SK-N-SH (cell line): Measurements from ENCODE around the gene FAP. TPM values are rescaled to one million over a fixed set of nuclear protein-coding genes. Genes with fewer than 3 reads are reported as not detected.

Source experiments
- CTCF ChIA-PET: fragments of 300-600, 350-600 bp; formaldehyde crosslinking; extraction: SDS; loops from one replicate; lab custom pipeline; 2021; lab: Yijun Ruan, JAX
- POLR2A ChIA-PET: fragments of 350-600 bp; sonication (Branson Sonifier 250); formaldehyde crosslinking; extraction: SDS; loops from one replicate; lab custom pipeline; 2020; ENCODE audit warnings: antibody characterized with exemption, inconsistent platforms; lab: Yijun Ruan, JAX
- DNase-seq: peaks from one replicate; pipeline ENCODE4 v3.0.0; 2012
- H2AFZ ChIP-seq: fragments of 200-600 bp; sonication (generic); 2 replicates; pipeline ENCODE4 v1.8.1; 2016; ENCODE audit warnings: antibody characterized with exemption, mild to moderate bottlenecking, low read depth
- H3F3A ChIP-seq: fragments of 200-600 bp; sonication (generic); replicated peaks from 2 replicates; pipeline ENCODE3; 2016; ENCODE audit warnings: antibody characterized with exemption, mild to moderate bottlenecking; ENCODE audit not compliant: insufficient read depth
- H3K27ac ChIP-seq, 2 experiments: fragments of 200-500 bp in 1 of 2; fragments of 200-600 bp in 1 of 2; sonication (Bioruptor generic) in 1 of 2; sonication (generic), shearing (Covaris generic) in 1 of 2; 2 replicates each; pipeline versions ENCODE4 v1.5.1 to v1.6.1; 2014 to 2016; ENCODE audit warnings: low read depth in 2 of 2, inconsistent platforms in 1 of 2, low read length in 1 of 2, mild to moderate bottlenecking in 1 of 2, mixed read lengths in 1 of 2
- H3K27me3 ChIP-seq: fragments of 200-600 bp; sonication (generic), shearing (Covaris generic); 2 replicates; pipeline ENCODE4 v1.6.1; 2016; ENCODE audit warnings: mixed run types; ENCODE audit not compliant: insufficient read depth
- H3K36me3 ChIP-seq, 2 experiments: fragments of 200-500 bp in 1 of 2; fragments of 200-600 bp in 1 of 2; sonication (Bioruptor generic) in 1 of 2; sonication (generic) in 1 of 2; replicated peaks in 1 of 2; 2 replicates each; pipeline versions ENCODE3 to v1.5.1; 2014 to 2016; ENCODE audit warnings: low read length in 1 of 2, mild to moderate bottlenecking in 1 of 2; ENCODE audit not compliant: insufficient read depth in 2 of 2, control insufficient read depth in 1 of 2
- H3K4me1 ChIP-seq, 2 experiments: fragments of 200-500 bp in 1 of 2; fragments of 200-600 bp in 1 of 2; sonication (Bioruptor generic) in 1 of 2; sonication (generic), shearing (Covaris generic) in 1 of 2; 2 replicates each; pipeline versions ENCODE4 v1.5.1 to v1.6.1; 2014 to 2016; ENCODE audit warnings: low read depth in 1 of 2, low read length in 1 of 2, mixed run types in 1 of 2; ENCODE audit not compliant: insufficient read depth in 2 of 2, control insufficient read depth in 1 of 2
- H3K4me2 ChIP-seq: fragments of 200-600 bp; sonication (generic), shearing (Covaris generic); 2 replicates; pipeline ENCODE4 v1.6.1; 2017; ENCODE audit warnings: mixed run types
- H3K4me3 ChIP-seq, 2 experiments: fragments of 200-500 bp in 1 of 2; fragments of 200-600 bp in 1 of 2; sonication (Bioruptor generic) in 1 of 2; sonication (generic), shearing (Covaris generic) in 1 of 2; 2 replicates each; pipeline versions ENCODE4 v1.5.1 to v1.8.1; 2014 to 2016; ENCODE audit warnings: low read depth in 2 of 2, inconsistent platforms in 1 of 2, low read length in 1 of 2, mild to moderate bottlenecking in 1 of 2, mixed read lengths in 1 of 2, moderate library complexity in 1 of 2
- H3K79me2 ChIP-seq: fragments of 200-600 bp; sonication (generic); 2 replicates; pipeline ENCODE4 v1.8.1; 2017; ENCODE audit warnings: mild to moderate bottlenecking; ENCODE audit not compliant: insufficient read depth
- H3K9ac ChIP-seq: fragments of 200-600 bp; sonication (generic); 2 replicates; pipeline ENCODE4 v1.6.1; 2017; ENCODE audit warnings: mixed run types
- H3K9me2 ChIP-seq: fragments of 200-600 bp; sonication (generic); 2 replicates; pipeline ENCODE4 v1.6.1; 2017; ENCODE audit warnings: mixed run types
- H3K9me3 ChIP-seq: fragments of 200-600 bp; sonication (generic); 2 replicates; pipeline ENCODE4 v1.6.1; 2017; ENCODE audit warnings: mixed run types, mild to moderate bottlenecking, moderate library complexity
- H4K20me1 ChIP-seq: fragments of 200-600 bp; sonication (generic); 2 replicates; pipeline ENCODE4 v1.6.1; 2017; ENCODE audit warnings: mild to moderate bottlenecking, mixed run types; ENCODE audit not compliant: insufficient read depth
- CHD2 ChIP-seq: fragments of 150-350 bp; IDR thresholded peaks from 2 replicates; pipeline ENCODE4 v1.6.1; 2018; ENCODE audit warnings: low read length; ENCODE audit not compliant: partially characterized antibody
- ELF1 ChIP-seq: IDR thresholded peaks from 2 replicates; pipeline ENCODE4 v1.4.0; 2012
- EP300 ChIP-seq, 2 experiments: IDR thresholded peaks; 2 replicates each; pipeline versions ENCODE4 v1.4.0 to v1.6.1; 2012; ENCODE audit warnings: borderline replicate concordance in 1 of 2, low read depth in 1 of 2, low read length in 1 of 2
- FOSL2 ChIP-seq: IDR thresholded peaks from 2 replicates; pipeline ENCODE4 v1.4.0; 2012; ENCODE audit warnings: low read depth, mild to moderate bottlenecking, moderate library complexity, borderline replicate concordance
- FOXJ3 ChIP-seq: sonication (generic); formaldehyde crosslinking; IDR thresholded peaks from 2 replicates; pipeline ENCODE4 v1.5.1; 2020; ENCODE audit warnings: mild to moderate bottlenecking, missing genetic modification reagents
- FOXM1 ChIP-seq: IDR thresholded peaks from 2 replicates; pipeline ENCODE4 v1.4.0; 2012; ENCODE audit warnings: low read depth, mild to moderate bottlenecking
- GABPA ChIP-seq: IDR thresholded peaks from 2 replicates; pipeline ENCODE4 v1.4.0; 2012; ENCODE audit warnings: low read depth, mild to moderate bottlenecking
- GATA2 ChIP-seq: sonication (generic); formaldehyde crosslinking; IDR thresholded peaks from 2 replicates; pipeline ENCODE4 v1.5.0; 2020; ENCODE audit warnings: mild to moderate bottlenecking, missing genetic modification reagents
- NFIC ChIP-seq: IDR thresholded peaks from 2 replicates; pipeline ENCODE4 v1.4.0; 2012; ENCODE audit warnings: borderline replicate concordance
- NRF1 ChIP-seq: IDR thresholded peaks from 2 replicates; pipeline ENCODE4 v1.6.1; 2012; ENCODE audit warnings: low read depth, mild to moderate bottlenecking, low read length
- POLR2AphosphoS5 ChIP-seq: IDR thresholded peaks from 2 replicates; pipeline ENCODE4 v1.6.1; 2012; ENCODE audit warnings: low read depth, low read length
- RAD21 ChIP-seq: IDR thresholded peaks from 2 replicates; pipeline ENCODE4 v1.6.1; 2012; ENCODE audit warnings: mild to moderate bottlenecking, low read length
- RFX5 ChIP-seq: IDR thresholded peaks from 2 replicates; pipeline ENCODE4 v1.6.1; 2012; ENCODE audit warnings: mild to moderate bottlenecking, improper control_type of control experiment, low read length
- TAF1 ChIP-seq: IDR thresholded peaks from 2 replicates; pipeline ENCODE4 v1.6.1; 2012; ENCODE audit warnings: low read depth, mild to moderate bottlenecking, low read length, moderate library complexity, borderline replicate concordance
- TCF12 ChIP-seq: IDR thresholded peaks from 2 replicates; pipeline ENCODE4 v1.4.0; 2012
- WGBS: methylation state at CpG from one replicate; pipeline ENCODE4 v1.1.6; 2017; ENCODE audit warnings: low lambda C conversion rate; 5-methylcytosine and 5-hydroxymethylcytosine counted together
- polyA plus RNA-seq, 3 experiments: library from polyadenylated mRNA; depleted of rRNA; stranded (reverse); fragments of >200 nt; gene quantifications; 2 replicates each; pipeline ENCODE4 v1.2.3, GENCODE V29; 2012
- TF ChIP-seq, protein P1 (sequence below): IDR thresholded peaks from 2 replicates; pipeline ENCODE4 v1.4.0; 2012; ENCODE audit warnings: low read depth, borderline replicate concordance

The FAP gene
- polyA plus RNA-seq, 1 of the 3 experiments (the other 2 are of a cell fraction), result 36.9 TPM

DNA sequence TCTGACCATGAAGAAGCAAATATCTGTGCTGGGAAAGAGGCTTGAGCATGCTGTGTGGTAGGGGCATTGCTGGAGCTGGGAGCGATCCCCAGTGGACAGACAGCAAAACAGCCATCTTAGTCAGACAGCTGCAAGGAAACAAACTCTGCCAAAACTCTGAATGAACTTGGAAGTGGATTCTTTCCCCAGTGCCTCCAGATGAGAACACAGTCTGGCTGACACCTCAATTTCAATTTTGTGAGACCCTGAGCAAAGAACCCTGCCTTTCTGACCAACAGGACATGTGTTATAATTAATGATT, 23.2 kb upstream of the FAP start:
- Histone ChIP-seq H3K27me3 (no peaks in the 10 kb centered on the region), H3F3A (peaks cover 7% of the 10 kb centered on the region), H3K36me3 (no peaks in the 10 kb centered on the region), H3K4me2 (no peak overlapping the region), H2AFZ (no peak overlapping the region), H3K4me1 (peaks cover 0 to 6% of the 10 kb centered on the region in 2 experiments; a peak in 2 of 4 replicates), H3K4me3 (no peak overlapping the region), H3K9me3 (no peaks in the 10 kb centered on the region), H3K9me2 (no peaks in the 10 kb centered on the region), H3K27ac (no peak overlapping the region), H4K20me1 (no peaks in the 10 kb centered on the region), H3K9ac (no peak overlapping the region), H3K79me2 (no peaks in the 10 kb centered on the region)
- TF ChIP-seq RFX5, result no peak
- TF ChIP-seq NFIC, result no peak
- TF ChIP-seq CHD2, result no peak
- no peak for TF ChIP-seq FOSL2
- ChIA-PET POLR2A (no interaction called here), CTCF (interaction anchor here (1.0 kb wide), 1 partner anchor 32 kb away, joined by 3 read pairs; no protein-coding TSS in a partner anchor)
- DNase-seq, result no peak
- 82% methylated on average over 1 of the region's 1 CpG for WGBS

DNA sequence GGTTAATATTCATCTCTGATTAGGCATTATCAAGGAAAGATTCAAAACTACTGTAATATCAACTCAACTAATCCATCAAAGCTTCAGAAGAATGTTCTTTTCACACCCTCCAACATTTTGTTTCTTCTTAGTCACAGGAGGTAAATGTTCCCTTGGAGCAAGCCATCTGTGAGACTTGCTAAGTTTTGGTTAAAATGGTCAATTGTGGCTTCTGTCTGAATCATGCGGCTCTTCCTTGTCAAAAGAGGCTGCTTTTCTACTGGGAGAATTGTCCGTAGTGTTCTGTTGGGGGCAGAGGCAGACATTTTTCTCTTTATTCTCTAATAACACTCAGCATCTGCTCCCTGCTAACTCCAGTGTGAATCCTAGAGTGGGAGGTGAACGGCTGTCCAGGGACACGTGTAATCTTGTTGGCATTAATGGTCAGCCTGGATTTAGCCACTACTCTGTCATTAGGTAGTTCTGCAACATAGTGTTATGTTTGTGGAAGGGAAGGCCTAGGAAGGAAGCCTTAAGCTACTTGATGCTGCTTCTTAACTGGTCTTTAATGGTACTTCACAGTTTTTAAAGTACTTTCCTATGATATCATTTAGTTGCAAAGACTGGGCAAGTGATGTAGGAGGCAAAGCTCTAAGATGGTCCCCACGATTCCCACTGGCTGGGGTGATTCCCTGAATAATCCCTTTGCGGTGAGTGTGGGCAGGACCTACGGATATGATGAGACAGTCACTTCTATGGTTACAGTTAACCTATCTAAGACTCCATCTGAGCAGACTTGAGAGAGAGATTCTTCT, 22.6 kb upstream of the FAP start:
- POLR2A ChIA-PET, result no interaction called here
- DNase-seq, result no peak
- Histone ChIP-seq H3K79me2 (no peaks in the 10 kb centered on the region), H3K36me3 (no peaks in the 10 kb centered on the region), H3K27me3 (no peaks in the 10 kb centered on the region), H3F3A (peaks cover 10% of the 10 kb centered on the region), H2AFZ (peak overlapping the region; percentile 56; the same call in 1 of the 2 replicates), H3K4me3 (no peak overlapping the region), H3K9ac (no peak overlapping the region), H4K20me1 (no peaks in the 10 kb centered on the region), H3K9me3 (no peaks in the 10 kb centered on the region), H3K9me2 (no peaks in the 10 kb centered on the region), H3K27ac (no peak overlapping the region)
- CTCF ChIA-PET, result interaction anchor here (1.0 to 1.4 kb wide), 2 partner anchors 32 to 36 kb away, joined by 3 to 4 read pairs; no protein-coding TSS in a partner anchor
- TF ChIP-seq GABPA, result no peak
- no peak for TF ChIP-seq FOXJ3 (CRISPR knock-in tag)
- TF ChIP-seq NRF1, result no peak
- no peak for TF ChIP-seq RAD21
- TF ChIP-seq GATA2 (CRISPR knock-in tag), result no peak
- TF ChIP-seq ELF1, result no peak
- no peak for TF ChIP-seq TCF12
- TF ChIP-seq, protein P1, sequence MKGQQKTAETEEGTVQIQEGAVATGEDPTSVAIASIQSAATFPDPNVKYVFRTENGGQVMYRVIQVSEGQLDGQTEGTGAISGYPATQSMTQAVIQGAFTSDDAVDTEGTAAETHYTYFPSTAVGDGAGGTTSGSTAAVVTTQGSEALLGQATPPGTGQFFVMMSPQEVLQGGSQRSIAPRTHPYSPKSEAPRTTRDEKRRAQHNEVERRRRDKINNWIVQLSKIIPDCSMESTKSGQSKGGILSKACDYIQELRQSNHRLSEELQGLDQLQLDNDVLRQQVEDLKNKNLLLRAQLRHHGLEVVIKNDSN, result no peak
- TF ChIP-seq TAF1, result no peak
- TF ChIP-seq POLR2AphosphoS5, result no peak
- no peak for TF ChIP-seq EP300 (IDR thresholded peaks at IDR 0.05; ENCODE audit: borderline replicate concordance in 1 of 2, low read depth in 1 of 2, low read length in 1 of 2)
- TF ChIP-seq FOXM1, result no peak
- TF ChIP-seq, all 33 proteins: peak for 0
- WGBS, result 55% methylated on average over 7 of the region's 7 CpGs
- H3K4me1 ChIP-seq, result peaks cover 0 to 11% of the 10 kb centered on the region in 2 experiments; a peak in 3 of 4 replicates
- H3K4me2 ChIP-seq, result no peak overlapping the region
